Measurements from ENCODE around the gene MCF2L.

DNA sequence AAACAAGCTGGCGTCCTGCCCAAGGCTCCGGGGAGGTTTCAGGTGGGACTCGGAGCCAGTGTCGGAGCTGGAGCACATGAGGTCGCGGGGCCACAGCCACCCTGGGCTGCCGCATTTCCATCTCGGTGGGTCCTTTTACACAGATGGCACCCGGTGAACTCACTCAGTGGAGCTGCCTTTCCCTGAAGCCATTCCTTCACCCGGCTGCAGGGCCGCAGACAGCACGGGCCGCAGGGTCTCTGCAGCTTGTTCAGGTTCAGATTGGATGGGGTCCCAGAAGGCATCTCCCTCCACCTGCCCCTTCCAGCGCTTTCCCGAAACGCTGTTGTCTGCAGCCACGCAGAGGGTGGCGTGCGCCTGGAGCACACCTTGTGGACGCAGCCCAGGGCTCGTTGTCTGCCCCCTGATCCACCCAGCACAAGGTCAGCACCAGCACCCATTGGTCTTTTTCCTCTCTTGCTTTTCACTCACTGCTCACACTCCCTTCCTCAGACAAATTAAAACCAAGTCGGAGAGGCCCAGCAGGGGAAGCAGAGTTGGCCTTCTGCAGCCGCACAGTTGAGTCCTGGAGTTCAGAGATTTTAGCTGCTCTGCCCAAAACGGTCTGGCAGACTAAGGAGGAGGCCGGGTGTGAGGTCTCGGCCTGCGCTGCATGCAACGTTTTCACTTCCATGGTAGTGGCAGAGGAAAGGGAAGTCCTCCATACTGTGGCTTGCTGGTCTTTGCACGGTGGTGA, 18.1 kb downstream of the MCF2L start:
- TF ChIP-seq, protein P1, sequence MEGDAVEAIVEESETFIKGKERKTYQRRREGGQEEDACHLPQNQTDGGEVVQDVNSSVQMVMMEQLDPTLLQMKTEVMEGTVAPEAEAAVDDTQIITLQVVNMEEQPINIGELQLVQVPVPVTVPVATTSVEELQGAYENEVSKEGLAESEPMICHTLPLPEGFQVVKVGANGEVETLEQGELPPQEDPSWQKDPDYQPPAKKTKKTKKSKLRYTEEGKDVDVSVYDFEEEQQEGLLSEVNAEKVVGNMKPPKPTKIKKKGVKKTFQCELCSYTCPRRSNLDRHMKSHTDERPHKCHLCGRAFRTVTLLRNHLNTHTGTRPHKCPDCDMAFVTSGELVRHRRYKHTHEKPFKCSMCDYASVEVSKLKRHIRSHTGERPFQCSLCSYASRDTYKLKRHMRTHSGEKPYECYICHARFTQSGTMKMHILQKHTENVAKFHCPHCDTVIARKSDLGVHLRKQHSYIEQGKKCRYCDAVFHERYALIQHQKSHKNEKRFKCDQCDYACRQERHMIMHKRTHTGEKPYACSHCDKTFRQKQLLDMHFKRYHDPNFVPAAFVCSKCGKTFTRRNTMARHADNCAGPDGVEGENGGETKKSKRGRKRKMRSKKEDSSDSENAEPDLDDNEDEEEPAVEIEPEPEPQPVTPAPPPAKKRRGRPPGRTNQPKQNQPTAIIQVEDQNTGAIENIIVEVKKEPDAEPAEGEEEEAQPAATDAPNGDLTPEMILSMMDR (IDR thresholded peaks at IDR 0.05; ENCODE audit: low read length) = no peak
- peak; percentile 39 for TF ChIP-seq EZH2 (optimal IDR thresholded peaks at IDR 0.05; ENCODE audit: low read depth, low read length)
